GM21529 (cell line): ENCODE results near the gene TMEM82.

Experiments
- ATAC-seq: cut with Tn5 transposase; IDR thresholded peaks from one replicate; pipeline ENCODE4 v1.9.1; 2021; ENCODE audit not compliant: unreplicated experiment

Gene TMEM82

GRCh38 chr1:15719381-15720120 is 22.7 kb upstream of the TMEM82 start:
- no peak for ATAC-seq

GRCh38 chr1:15720861-15721260 is 21.4 kb upstream of the TMEM82 start:
- no peak for ATAC-seq

GRCh38 chr1:15722411-15722810 is 19.9 kb upstream of the TMEM82 start:
- ATAC-seq, result no peak

- no peak for ATAC-seq
These were observed 19.3 kb upstream of the TMEM82 start for GRCh38 chr1:15722836-15723532.

GRCh38 chr1:15723631-15724246 is 18.6 kb upstream of the TMEM82 start:
- ATAC-seq, result no peak

GRCh38 chr1:15724949-15725880 is 17.1 kb upstream of the TMEM82 start:
- no peak for ATAC-seq

GRCh38 chr1:15726508-15726907 is 15.8 kb upstream of the TMEM82 start:
- no peak for ATAC-seq

GRCh38 chr1:15727021-15727420 is 15.3 kb upstream of the TMEM82 start:
- ATAC-seq, result no peak

- ATAC-seq, result no peak
These were observed 14.9 kb upstream of the TMEM82 start for GRCh38 chr1:15727424-15727823.

GRCh38 chr1:15727866-15728534 is 14.3 kb upstream of the TMEM82 start:
- ATAC-seq, result no peak

- ATAC-seq, result no peak
These were observed 13.2 kb upstream of the TMEM82 start for GRCh38 chr1:15728937-15729657.

GRCh38 chr1:15730423-15730822 is 11.9 kb upstream of the TMEM82 start:
- ATAC-seq, result no peak

- ATAC-seq, result no peak
These were observed 11.4 kb upstream of the TMEM82 start for GRCh38 chr1:15730936-15731335.

- no peak for ATAC-seq
These were observed 10.3 kb upstream of the TMEM82 start for GRCh38 chr1:15731735-15732685.

GRCh38 chr1:15732686-15733081 is 9.6 kb upstream of the TMEM82 start:
- no peak for ATAC-seq

GRCh38 chr1:15733218-15733725 is 9.0 kb upstream of the TMEM82 start:
- no peak for ATAC-seq

GRCh38 chr1:15733726-15734226 is 8.5 kb upstream of the TMEM82 start:
- ATAC-seq, result no peak

- no peak for ATAC-seq
These were observed 8.0 kb upstream of the TMEM82 start for GRCh38 chr1:15734296-15734695.
